ENCODE data around the gene GPR137.

- TF ChIP-seq, protein P1, sequence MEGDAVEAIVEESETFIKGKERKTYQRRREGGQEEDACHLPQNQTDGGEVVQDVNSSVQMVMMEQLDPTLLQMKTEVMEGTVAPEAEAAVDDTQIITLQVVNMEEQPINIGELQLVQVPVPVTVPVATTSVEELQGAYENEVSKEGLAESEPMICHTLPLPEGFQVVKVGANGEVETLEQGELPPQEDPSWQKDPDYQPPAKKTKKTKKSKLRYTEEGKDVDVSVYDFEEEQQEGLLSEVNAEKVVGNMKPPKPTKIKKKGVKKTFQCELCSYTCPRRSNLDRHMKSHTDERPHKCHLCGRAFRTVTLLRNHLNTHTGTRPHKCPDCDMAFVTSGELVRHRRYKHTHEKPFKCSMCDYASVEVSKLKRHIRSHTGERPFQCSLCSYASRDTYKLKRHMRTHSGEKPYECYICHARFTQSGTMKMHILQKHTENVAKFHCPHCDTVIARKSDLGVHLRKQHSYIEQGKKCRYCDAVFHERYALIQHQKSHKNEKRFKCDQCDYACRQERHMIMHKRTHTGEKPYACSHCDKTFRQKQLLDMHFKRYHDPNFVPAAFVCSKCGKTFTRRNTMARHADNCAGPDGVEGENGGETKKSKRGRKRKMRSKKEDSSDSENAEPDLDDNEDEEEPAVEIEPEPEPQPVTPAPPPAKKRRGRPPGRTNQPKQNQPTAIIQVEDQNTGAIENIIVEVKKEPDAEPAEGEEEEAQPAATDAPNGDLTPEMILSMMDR (IDR thresholded peaks at IDR 0.05): no peak
- TF ChIP-seq POLR2A (IDR thresholded peaks at IDR 0.05): no peak
Measured at GRCh38 chr11:64275841-64276240, 9.8 kb upstream of the GPR137 start.

All from right lobe of liver (tissue), 4 donors.